Fibroblast of lung (primary cell): ENCODE measurements around the gene SP1.

Experiments used
- EZH2 ChIP-seq: IDR thresholded peaks from 2 replicates; pipeline ENCODE4 v1.5.1; 2012; ENCODE audit warnings: low read length, control low read depth, mild to moderate bottlenecking; ENCODE audit errors: missing control alignments
- TF ChIP-seq, protein P1 (sequence below), 2 donors: IDR thresholded peaks in 1 of 2; conservative IDR thresholded peaks in 1 of 2; 1 replicate in 1 of 2; 2 replicates in 1 of 2; pipeline ENCODE4 v1.5.1; 2011 to 2012; ENCODE audit warnings: low read length in 2 of 2, control low read depth in 1 of 2, inconsistent platforms in 1 of 2, low read depth in 1 of 2, mild to moderate bottlenecking in 1 of 2

DNA sequence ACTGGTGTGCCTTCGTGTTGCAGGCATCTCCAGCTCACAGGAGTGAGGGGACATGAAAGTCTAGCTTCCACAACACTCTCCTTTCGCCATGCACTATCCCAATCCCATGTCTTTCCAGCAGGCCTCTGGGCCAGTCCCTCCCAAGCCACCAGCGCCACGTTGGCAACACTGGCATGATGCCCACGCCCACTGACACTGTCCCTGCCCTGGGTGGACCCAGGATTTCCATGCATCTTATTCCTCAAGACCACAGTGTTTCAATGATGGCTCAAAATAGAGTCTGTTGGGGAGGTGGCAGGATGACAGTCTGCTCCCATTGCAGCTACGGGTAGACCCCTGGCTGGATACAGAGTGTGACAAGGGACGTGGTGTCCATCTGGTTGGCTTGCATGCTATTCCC is 46.1 kb upstream of the SP1 start:
- TF ChIP-seq, protein P1, sequence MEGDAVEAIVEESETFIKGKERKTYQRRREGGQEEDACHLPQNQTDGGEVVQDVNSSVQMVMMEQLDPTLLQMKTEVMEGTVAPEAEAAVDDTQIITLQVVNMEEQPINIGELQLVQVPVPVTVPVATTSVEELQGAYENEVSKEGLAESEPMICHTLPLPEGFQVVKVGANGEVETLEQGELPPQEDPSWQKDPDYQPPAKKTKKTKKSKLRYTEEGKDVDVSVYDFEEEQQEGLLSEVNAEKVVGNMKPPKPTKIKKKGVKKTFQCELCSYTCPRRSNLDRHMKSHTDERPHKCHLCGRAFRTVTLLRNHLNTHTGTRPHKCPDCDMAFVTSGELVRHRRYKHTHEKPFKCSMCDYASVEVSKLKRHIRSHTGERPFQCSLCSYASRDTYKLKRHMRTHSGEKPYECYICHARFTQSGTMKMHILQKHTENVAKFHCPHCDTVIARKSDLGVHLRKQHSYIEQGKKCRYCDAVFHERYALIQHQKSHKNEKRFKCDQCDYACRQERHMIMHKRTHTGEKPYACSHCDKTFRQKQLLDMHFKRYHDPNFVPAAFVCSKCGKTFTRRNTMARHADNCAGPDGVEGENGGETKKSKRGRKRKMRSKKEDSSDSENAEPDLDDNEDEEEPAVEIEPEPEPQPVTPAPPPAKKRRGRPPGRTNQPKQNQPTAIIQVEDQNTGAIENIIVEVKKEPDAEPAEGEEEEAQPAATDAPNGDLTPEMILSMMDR (conservative IDR thresholded peaks at IDR 0.05 in 1 of 2, IDR thresholded peaks at IDR 0.05 in 1 of 2; ENCODE audit: low read depth in 1 of 2, low read length in 2 of 2) = no peak
- no peak for TF ChIP-seq EZH2
